Measurements from ENCODE around the gene RUBCNL. TPM values are rescaled to one million over a fixed set of nuclear protein-coding genes. Genes with fewer than 3 reads are reported as not detected.

RUBCNL gene
- total RNA-seq, 2 donors from 2014 or later: 2.1 to 2.3 TPM

DNA sequence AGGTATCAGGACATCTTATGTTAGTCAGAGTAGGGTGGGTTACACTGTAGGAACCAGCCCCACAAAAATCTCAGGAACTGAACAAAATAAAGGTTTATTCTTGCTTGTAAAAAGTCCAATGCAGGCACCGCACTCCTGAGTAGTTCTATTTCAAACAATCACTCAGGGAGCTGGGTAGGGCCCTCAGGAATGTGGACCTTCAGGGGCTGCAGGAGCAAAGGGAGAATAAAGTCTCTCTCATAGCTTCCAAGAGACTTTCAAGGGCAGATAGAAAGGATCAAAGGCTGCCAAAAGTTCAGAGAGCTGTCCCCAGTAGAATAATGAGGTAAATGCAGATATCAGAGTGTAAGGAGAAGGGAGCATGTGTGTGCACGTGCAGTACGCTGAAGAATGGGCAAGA lies 49.4 kb downstream of the RUBCNL start:
- Histone ChIP-seq H3K27me3 (no peaks in the 10 kb centered on the region), H3K4me3 (no peak overlapping the region), H3K27ac (no peak overlapping the region), H3K36me3 (replicated peaks in 1 of 2; ENCODE audit: insufficient read depth in 1 of 2, low read depth in 2 of 2) (no peaks in the 10 kb centered on the region), H3K9me3 (no peaks in the 10 kb centered on the region), H3K4me1 (no peaks in the 10 kb centered on the region)
- intact Hi-C loops (cut with DNase I): no loop called here
- ATAC-seq (no peak), DNase-seq (no peak)
- TF ChIP-seq, protein P1, sequence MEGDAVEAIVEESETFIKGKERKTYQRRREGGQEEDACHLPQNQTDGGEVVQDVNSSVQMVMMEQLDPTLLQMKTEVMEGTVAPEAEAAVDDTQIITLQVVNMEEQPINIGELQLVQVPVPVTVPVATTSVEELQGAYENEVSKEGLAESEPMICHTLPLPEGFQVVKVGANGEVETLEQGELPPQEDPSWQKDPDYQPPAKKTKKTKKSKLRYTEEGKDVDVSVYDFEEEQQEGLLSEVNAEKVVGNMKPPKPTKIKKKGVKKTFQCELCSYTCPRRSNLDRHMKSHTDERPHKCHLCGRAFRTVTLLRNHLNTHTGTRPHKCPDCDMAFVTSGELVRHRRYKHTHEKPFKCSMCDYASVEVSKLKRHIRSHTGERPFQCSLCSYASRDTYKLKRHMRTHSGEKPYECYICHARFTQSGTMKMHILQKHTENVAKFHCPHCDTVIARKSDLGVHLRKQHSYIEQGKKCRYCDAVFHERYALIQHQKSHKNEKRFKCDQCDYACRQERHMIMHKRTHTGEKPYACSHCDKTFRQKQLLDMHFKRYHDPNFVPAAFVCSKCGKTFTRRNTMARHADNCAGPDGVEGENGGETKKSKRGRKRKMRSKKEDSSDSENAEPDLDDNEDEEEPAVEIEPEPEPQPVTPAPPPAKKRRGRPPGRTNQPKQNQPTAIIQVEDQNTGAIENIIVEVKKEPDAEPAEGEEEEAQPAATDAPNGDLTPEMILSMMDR (IDR thresholded peaks at IDR 0.05): no peak
- TF ChIP-seq POLR2A (IDR thresholded peaks at IDR 0.05): no peak
- 52 to 61% methylated on average over 3 of the region's 3 CpGs for WGBS, 2 donors

- DNase-seq (no peak), ATAC-seq (no peak)
- H3K36me3 ChIP-seq (replicated peaks in 1 of 2; ENCODE audit: insufficient read depth in 1 of 2, low read depth in 2 of 2): no peaks in the 10 kb centered on the region
- no peaks in the 10 kb centered on the region for H3K27me3 ChIP-seq
- no peak overlapping the region for H3K4me3 ChIP-seq
- WGBS, 2 donors: 78 to 79% methylated on average over 10 of the region's 10 CpGs
- TF ChIP-seq, protein P1 (IDR thresholded peaks at IDR 0.05): no peak
- no peak for TF ChIP-seq POLR2A (IDR thresholded peaks at IDR 0.05)
- H3K9me3 ChIP-seq: no peaks in the 10 kb centered on the region
- intact Hi-C loops (cut with DNase I): no loop called here
- no peaks in the 10 kb centered on the region for H3K4me1 ChIP-seq
- H3K27ac ChIP-seq: no peak overlapping the region
These were observed 52.8 kb downstream of the RUBCNL start for GRCh38 chr13:46334035-46334822.

DNA sequence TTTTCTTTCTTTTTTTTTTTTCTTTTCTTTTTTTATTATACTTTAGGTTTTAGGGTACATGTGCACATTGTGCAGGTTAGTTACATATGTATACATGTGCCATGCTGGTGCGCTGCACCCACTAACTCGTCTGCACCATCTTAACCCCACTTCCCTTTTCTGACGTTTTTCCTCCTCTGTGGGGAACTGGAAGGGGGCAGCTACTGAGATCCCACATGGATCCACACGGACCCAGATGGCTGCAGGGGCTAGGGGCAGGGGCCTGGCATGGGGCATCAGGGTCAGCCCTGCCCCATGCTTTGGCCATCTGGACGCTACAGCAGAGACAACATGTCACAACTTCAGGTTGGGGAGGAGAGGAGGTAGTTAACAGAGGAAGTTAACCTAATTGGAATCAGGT lies 54.3 kb downstream of the RUBCNL start:
- Histone ChIP-seq H3K27ac (no peak overlapping the region), H3K36me3 (replicated peaks in 1 of 2; ENCODE audit: insufficient read depth in 1 of 2, low read depth in 2 of 2) (no peaks in the 10 kb centered on the region), H3K9me3 (no peaks in the 10 kb centered on the region), H3K27me3 (no peaks in the 10 kb centered on the region), H3K4me3 (no peak overlapping the region), H3K4me1 (no peaks in the 10 kb centered on the region)
- no peak for TF ChIP-seq POLR2A (IDR thresholded peaks at IDR 0.05)
- TF ChIP-seq, protein P1 (IDR thresholded peaks at IDR 0.05): no peak
- WGBS, 2 donors: 58 to 64% methylated on average over 5 of the region's 5 CpGs
- intact Hi-C loops (cut with DNase I): no loop called here
- ATAC-seq (no peak), DNase-seq (no peak)

- Histone ChIP-seq H3K9me3 (no peaks in the 10 kb centered on the region), H3K27me3 (no peaks in the 10 kb centered on the region), H3K27ac (no peak overlapping the region), H3K4me3 (no peak overlapping the region), H3K36me3 (replicated peaks in 1 of 2; ENCODE audit: insufficient read depth in 1 of 2, low read depth in 2 of 2) (no peaks in the 10 kb centered on the region), H3K4me1 (no peaks in the 10 kb centered on the region)
- WGBS, 2 donors: 81 to 87% methylated on average over 7 of the region's 7 CpGs
- no peak for ATAC-seq
- intact Hi-C loops (cut with DNase I): no loop called here
- TF ChIP-seq, protein P1 (IDR thresholded peaks at IDR 0.05): no peak
- TF ChIP-seq POLR2A (IDR thresholded peaks at IDR 0.05): no peak
- DNase-seq: no peak
These were observed 57.4 kb downstream of the RUBCNL start for GRCh38 chr13:46329624-46330023.

GRCh38 chr13:46327246-46327645 lies 59.8 kb downstream of the RUBCNL start:
- Histone ChIP-seq H3K36me3 (replicated peaks in 1 of 2; ENCODE audit: insufficient read depth in 1 of 2, low read depth in 2 of 2) (no peaks in the 10 kb centered on the region), H3K4me3 (no peak overlapping the region), H3K9me3 (no peaks in the 10 kb centered on the region), H3K4me1 (no peaks in the 10 kb centered on the region), H3K27ac (no peak overlapping the region), H3K27me3 (no peaks in the 10 kb centered on the region)
- WGBS, 2 donors: 28 to 37% methylated on average over 1 of the region's 1 CpG
- no peak for ATAC-seq
- intact Hi-C loops (cut with DNase I): no loop called here
- DNase-seq: no peak
- no peak for TF ChIP-seq POLR2A (IDR thresholded peaks at IDR 0.05)
- TF ChIP-seq, protein P1 (IDR thresholded peaks at IDR 0.05): no peak

Measured in body of pancreas (tissue), 4 donors.